Mammary epithelial cell (primary cell): Measurements from ENCODE around the gene TAPT1.

ENCODE experiments used
- CTCF ChIP-seq, 2 donors: IDR thresholded peaks in 1 of 2; conservative IDR thresholded peaks in 1 of 2; 2 replicates each; pipeline ENCODE4 v1.5.1; 2011 to 2012; ENCODE audit warnings: inconsistent platforms in 2 of 2, low read length in 2 of 2, mild to moderate bottlenecking in 2 of 2, control low read depth in 1 of 2, low read depth in 1 of 2; ENCODE audit not compliant: insufficient read depth in 1 of 2; ENCODE audit errors: extremely low read depth in 1 of 2
- EZH2 ChIP-seq: IDR thresholded peaks from 2 replicates; pipeline ENCODE4 v1.6.1; 2012; ENCODE audit warnings: low read length, inconsistent platforms, borderline replicate concordance

- no peak for TF ChIP-seq CTCF (conservative IDR thresholded peaks at IDR 0.05 in 1 of 2, IDR thresholded peaks at IDR 0.05 in 1 of 2; ENCODE audit: extremely low read depth in 1 of 2, insufficient read depth in 1 of 2, low read depth in 1 of 2, low read length in 2 of 2)
- TF ChIP-seq EZH2, result no peak
Measured at GRCh38 chr4:16236402-16237023, 10.2 kb upstream of the TAPT1 start.
